ENCODE data around the gene RAB9A. TPM values are rescaled to one million over a fixed set of nuclear protein-coding genes. Genes with fewer than 3 reads are reported as not detected.

RAB9A gene
- total and polyA plus RNA-seq, 9 of the 15 experiments (the other 6 are each of a cell fraction or from before 2014, with no cell fraction given): 13.5 to 20.8 (median 17.7) TPM

DNA sequence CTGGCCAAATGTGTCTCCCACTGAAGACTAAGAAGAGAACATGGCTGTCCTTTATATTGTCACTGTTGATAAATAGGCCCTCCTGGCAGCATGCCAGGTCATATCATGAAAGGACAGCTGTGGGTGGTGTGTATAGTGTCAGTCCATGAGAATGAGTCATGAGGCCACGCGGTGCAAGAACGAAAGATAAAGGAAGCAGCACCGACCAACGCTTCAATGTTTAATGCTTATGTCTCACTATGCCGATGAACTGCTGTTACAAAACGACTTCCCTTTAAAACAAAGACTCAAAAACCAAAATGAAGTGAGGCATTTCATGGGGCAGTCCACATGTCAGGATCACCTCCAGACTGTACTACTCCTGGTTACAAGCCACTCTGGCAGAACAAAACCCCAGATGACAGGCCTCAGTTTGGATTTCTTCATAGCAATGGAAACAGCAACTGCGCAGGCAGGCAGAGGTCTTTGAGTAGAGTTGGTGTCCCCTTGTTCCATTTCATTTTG, 41.2 kb upstream of the RAB9A start (continued):
- TF ChIP-seq STAG1 (CRISPR knock-in tag; IDR thresholded peaks at IDR 0.05; ENCODE audit: borderline replicate concordance): no peak
- TF ChIP-seq FOXJ3 (CRISPR knock-in tag; IDR thresholded peaks at IDR 0.05): no peak
- TF ChIP-seq HDAC3 (IDR thresholded peaks at IDR 0.05; ENCODE audit: borderline replicate concordance, partially characterized antibody): peak; percentile 78
- TF ChIP-seq EP400 (IDR thresholded peaks at IDR 0.05): peak; percentile 88
- TF ChIP-seq KLF6 (CRISPR knock-in tag; IDR thresholded peaks at IDR 0.05; ENCODE audit: borderline replicate concordance): no peak
- TF ChIP-seq ASH1L (IDR thresholded peaks at IDR 0.05; ENCODE audit: borderline replicate concordance, low read depth, partially characterized antibody): no peak
- no peak for TF ChIP-seq RBM34 (IDR thresholded peaks at IDR 0.05; ENCODE audit: borderline replicate concordance, insufficient read depth, low read length)
- TF ChIP-seq HINFP (tag; conservative IDR thresholded peaks at IDR 0.05; ENCODE audit: low read depth): no peak
- TF ChIP-seq ZNF224 (CRISPR knock-in tag; IDR thresholded peaks at IDR 0.05): no peak
- TF ChIP-seq ZNF217 (CRISPR knock-in tag; IDR thresholded peaks at IDR 0.05): no peak
- no peak for TF ChIP-seq ZC3H8 (IDR thresholded peaks at IDR 0.05)
- no peak for TF ChIP-seq THRA (IDR thresholded peaks at IDR 0.05)
- no peak for TF ChIP-seq TAF15 (IDR thresholded peaks at IDR 0.05; ENCODE audit: low read depth, low read length)
- TF ChIP-seq TAF7 (tag; IDR thresholded peaks at IDR 0.05): no peak
- no peak for TF ChIP-seq SMARCA5 (IDR thresholded peaks at IDR 0.05)
- no peak for TF ChIP-seq STAT5B (CRISPR knock-in tag; IDR thresholded peaks at IDR 0.05)
- TF ChIP-seq MAFG (tag; conservative IDR thresholded peaks at IDR 0.05): peak; percentile 28; the same call in 1 of the 2 replicates
- no peak for TF ChIP-seq MYBL2 (IDR thresholded peaks at IDR 0.05; ENCODE audit: low read depth)
- no peak for TF ChIP-seq MYBL2 (CRISPR knock-in tag; IDR thresholded peaks at IDR 0.05; ENCODE audit: borderline replicate concordance)
- TF ChIP-seq HES1 (IDR thresholded peaks at IDR 0.05; ENCODE audit: low read depth): peak; percentile 76; the same call in 1 of the 2 replicates
- TF ChIP-seq PHF20 (IDR thresholded peaks at IDR 0.05; ENCODE audit: partially characterized antibody): no peak
- TF ChIP-seq, protein P1, sequence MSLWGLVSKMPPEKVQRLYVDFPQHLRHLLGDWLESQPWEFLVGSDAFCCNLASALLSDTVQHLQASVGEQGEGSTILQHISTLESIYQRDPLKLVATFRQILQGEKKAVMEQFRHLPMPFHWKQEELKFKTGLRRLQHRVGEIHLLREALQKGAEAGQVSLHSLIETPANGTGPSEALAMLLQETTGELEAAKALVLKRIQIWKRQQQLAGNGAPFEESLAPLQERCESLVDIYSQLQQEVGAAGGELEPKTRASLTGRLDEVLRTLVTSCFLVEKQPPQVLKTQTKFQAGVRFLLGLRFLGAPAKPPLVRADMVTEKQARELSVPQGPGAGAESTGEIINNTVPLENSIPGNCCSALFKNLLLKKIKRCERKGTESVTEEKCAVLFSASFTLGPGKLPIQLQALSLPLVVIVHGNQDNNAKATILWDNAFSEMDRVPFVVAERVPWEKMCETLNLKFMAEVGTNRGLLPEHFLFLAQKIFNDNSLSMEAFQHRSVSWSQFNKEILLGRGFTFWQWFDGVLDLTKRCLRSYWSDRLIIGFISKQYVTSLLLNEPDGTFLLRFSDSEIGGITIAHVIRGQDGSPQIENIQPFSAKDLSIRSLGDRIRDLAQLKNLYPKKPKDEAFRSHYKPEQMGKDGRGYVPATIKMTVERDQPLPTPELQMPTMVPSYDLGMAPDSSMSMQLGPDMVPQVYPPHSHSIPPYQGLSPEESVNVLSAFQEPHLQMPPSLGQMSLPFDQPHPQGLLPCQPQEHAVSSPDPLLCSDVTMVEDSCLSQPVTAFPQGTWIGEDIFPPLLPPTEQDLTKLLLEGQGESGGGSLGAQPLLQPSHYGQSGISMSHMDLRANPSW (CRISPR knock-in tag; IDR thresholded peaks at IDR 0.05): no peak
- peak; percentile 94 for TF ChIP-seq ATF7 (IDR thresholded peaks at IDR 0.05)
- TF ChIP-seq MXI1 (IDR thresholded peaks at IDR 0.05; ENCODE audit: low read depth, low read length): 0 out of 2 replicates have a peak, but pooled peaks have one; percentile 30
- TF ChIP-seq EWSR1 (IDR thresholded peaks at IDR 0.05; ENCODE audit: borderline replicate concordance, low read depth, partially characterized antibody): no peak
